ENCODE measurements around the gene AGMAT.

DNA sequence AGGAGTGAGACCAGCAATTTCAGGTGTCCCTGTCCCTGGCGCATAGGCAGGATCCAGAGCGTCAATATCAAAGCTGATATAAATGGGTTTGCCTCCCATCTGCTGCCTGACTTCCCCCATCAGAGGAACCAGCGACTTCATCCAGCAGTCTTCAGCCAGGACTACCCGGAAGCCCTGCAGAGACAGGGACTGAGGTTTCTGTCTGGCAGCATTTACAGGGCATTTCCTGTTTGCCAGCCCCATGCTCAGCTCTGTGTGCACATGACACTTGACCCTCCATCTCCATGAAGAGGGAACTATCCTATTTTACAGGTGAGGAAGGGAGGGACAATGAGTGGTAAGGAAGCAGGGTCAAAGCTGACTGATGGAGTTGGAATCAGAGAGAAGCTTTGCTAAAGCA is 7.2 kb downstream of the AGMAT start:
- TF ChIP-seq, protein P1, sequence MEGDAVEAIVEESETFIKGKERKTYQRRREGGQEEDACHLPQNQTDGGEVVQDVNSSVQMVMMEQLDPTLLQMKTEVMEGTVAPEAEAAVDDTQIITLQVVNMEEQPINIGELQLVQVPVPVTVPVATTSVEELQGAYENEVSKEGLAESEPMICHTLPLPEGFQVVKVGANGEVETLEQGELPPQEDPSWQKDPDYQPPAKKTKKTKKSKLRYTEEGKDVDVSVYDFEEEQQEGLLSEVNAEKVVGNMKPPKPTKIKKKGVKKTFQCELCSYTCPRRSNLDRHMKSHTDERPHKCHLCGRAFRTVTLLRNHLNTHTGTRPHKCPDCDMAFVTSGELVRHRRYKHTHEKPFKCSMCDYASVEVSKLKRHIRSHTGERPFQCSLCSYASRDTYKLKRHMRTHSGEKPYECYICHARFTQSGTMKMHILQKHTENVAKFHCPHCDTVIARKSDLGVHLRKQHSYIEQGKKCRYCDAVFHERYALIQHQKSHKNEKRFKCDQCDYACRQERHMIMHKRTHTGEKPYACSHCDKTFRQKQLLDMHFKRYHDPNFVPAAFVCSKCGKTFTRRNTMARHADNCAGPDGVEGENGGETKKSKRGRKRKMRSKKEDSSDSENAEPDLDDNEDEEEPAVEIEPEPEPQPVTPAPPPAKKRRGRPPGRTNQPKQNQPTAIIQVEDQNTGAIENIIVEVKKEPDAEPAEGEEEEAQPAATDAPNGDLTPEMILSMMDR (IDR thresholded peaks at IDR 0.05; ENCODE audit: low read length) = no peak
- no peak for TF ChIP-seq EZH2 (IDR thresholded peaks at IDR 0.05; ENCODE audit: borderline replicate concordance, low read length)
